GM18858 (cell line): Measurements from ENCODE around the gene CRLF1.
A peak's percentile ranks its signal among the peaks of the same experiment; 100 is the strongest.

Source experiments
- ATAC-seq: cut with Tn5 transposase; IDR thresholded peaks from one replicate; pipeline ENCODE4 v1.9.1; 2021; ENCODE audit not compliant: unreplicated experiment

Gene CRLF1

DNA sequence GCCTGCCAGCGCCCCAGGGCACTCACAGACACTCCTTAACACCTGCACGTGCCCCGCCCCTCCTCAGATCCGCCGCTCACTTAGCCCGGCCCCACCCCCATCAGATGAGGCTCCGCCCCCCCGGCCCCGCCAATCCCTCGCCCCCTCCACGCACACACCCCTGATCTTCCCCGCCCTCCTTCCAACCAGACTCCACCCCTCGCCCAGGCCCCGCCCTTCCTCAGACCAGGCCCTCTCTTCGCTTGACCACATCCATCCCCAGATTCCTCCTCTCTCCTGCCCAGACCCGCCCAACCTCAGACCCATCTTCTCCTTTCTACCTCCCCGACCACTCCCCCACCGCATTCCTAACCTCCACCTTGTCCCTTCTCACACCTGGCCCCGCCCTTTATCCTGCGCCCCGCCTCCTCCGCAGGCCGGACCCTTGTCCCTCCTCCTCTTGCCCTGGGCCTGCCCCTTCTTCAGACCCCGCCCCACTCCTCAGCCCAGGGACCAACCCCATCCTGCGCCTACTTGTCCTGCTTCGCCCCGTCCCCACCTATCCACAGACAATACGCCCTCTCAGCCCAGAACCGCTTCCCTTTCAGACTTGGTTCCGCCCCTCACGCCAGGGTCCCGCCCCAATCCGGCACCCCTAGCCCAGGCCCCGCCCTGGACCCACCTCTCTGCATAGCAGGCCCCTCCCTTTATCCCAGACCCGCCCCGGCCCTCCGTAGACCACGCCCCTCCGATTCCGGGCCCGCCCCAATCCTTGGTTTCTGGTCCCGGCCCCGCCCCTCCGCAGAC lies 29.8 kb upstream of the CRLF1 start:
- peak; percentile 62 for ATAC-seq

DNA sequence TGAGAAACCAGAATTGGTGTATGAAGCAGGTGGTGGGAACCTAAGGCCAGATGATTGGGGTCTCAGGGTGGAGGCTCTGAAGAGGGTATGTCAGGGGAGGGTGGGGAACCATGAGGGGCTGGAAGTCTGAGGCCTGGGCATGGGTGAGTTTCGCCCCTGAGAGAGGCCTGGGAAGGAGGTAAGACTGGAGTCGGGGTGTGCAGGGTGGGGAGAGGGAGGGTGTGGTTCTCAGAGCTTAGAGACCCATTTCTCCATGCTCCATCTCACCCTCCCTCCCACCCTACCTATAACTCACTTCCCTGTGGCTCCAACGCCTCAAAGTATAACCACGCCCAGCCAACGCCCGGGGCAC lies 29.2 kb upstream of the CRLF1 start:
- no peak for ATAC-seq

GRCh38 chr19:18634612-18635297 lies 28.2 kb upstream of the CRLF1 start:
- no peak for ATAC-seq

- ATAC-seq = no peak
These were observed 26.7 kb upstream of the CRLF1 start for GRCh38 chr19:18633321-18633720.

- no peak for ATAC-seq
These were observed 22.8 kb upstream of the CRLF1 start for GRCh38 chr19:18629166-18630088.

DNA sequence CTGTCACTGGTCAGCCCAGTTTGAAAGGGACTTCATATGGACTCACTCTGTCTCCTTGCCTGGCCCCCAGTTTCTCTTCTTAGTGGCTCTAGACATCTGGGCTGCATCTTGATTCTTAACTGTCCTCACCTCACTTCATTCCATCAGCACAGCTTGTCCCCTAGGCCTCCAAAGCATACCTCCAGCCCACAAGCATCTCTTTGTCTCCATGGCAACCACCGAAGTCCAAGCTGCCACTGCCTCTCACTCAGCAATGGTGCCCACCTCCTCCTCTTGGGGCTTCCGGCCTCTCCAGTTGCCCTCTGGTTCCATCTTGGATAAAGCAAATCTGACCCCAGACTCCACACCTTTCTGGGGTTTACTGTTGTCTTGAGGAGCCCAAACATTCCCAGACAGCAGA lies 20.3 kb upstream of the CRLF1 start:
- ATAC-seq = no peak

DNA sequence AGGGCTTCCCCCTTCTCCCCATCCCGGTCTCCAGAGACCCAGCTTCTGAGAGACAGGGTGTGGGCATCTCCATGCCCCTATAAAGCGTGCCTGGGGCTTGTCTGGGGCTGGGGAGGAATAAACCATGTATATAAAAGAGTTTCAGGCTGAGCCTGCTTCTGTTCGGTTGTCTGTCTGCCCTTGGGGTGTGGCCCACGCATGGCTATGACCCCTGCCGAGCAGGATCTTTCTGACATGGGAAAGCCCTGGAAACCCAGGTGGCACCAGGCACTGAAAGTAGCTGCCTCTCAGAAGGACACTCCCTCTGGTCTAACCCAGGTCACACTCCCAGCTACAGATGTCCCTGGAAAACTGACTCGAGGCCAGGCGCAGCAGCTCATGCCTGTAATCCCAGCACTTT lies 14.3 kb upstream of the CRLF1 start:
- no peak for ATAC-seq

GRCh38 chr19:18620311-18620710 lies 13.7 kb upstream of the CRLF1 start:
- no peak for ATAC-seq

DNA sequence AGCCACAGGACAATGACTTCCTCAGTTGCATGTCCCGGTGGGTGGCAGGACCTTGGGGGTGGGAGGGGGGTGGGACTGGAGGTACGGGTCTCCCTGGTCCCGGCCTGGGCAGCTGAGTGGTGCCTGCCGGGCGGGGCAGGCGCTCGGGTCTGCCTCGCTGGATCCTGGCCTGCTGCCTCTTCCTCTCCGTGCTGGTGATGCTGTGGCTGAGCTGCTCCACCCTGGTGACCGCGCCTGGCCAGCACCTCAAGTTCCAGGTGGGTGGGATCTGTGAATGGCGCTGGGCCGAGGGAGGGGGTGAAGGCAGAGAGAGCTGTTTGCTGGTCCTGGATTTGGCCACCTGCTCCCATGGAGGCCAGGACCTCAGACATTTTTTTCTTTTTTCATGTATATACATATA lies 11.6 kb upstream of the CRLF1 start:
- no peak for ATAC-seq

- ATAC-seq = no peak
These were observed 11.0 kb upstream of the CRLF1 start for GRCh38 chr19:18617562-18617961.

- ATAC-seq = no peak
These were observed 9.4 kb upstream of the CRLF1 start for GRCh38 chr19:18616023-18616422.

DNA sequence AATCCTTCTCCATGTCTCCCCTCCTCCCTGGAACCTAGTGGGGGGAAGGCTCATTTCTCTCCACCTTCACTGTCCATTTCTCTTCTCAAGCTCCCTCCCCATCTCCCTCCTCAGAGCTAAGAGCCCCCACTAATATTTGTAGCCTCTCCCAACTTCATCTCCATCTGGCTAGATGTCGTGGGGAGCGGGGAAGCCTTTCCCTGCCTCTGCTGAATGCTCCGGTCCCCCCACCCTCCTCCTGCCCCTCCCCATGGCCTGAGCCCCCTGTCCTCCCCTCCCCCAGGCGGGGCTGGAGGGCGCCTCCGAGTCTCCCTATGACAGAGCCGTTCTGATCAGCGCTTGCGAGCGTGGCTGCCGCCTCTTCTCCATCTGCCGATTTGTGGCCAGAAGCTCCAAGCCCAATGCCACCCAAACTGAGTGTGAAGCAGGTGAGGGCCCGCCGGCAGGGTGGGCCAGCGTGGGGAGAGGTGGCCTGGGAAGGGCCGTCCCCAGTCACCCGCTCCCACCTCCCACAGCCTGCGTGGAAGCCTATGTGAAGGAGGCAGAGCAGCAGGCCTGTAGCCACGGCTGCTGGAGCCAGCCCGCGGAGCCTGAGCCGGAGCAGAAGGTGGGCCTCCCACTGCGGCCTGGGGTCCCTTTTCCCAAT lies 7.1 kb upstream of the CRLF1 start:
- ATAC-seq = no peak

DNA sequence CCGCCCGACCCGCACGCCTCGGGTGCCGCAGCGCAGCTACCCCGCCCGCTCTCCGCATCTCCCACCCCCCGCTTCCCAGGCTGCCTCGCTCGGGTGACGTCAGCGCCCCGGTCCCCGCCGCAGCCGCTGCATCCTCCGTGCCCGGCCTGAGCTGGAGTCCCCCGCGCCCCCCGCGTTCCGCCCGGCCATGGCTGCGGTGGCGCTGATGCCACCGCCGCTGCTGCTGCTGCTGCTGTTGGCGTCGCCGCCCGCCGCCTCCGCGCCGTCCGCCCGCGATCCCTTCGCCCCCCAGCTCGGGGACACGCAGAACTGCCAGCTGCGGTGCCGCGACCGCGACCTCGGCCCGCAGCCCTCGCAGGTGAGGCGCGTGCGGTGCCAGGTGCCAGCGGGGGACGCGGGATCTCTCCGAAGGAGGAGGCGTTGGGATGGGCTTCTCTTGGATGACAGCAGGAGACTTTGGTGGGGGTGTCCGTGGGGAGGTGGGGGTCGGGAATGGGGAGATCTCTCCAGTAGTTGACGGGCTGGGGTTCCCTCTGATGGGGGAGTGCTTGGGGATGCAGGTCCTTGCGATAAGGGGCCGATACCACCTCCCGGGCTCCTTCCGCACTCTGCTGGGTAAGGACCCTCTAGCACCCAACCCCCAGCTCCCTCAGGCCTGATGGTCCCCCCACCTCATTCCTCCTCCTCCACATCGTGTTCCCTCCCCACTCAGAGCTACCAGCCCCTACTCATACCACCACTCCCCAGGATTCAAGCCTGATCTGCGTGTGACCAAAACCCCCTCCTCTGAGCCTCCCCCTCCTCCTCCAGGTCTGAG lies 6.4 kb upstream of the CRLF1 start, which contains the start of gene TMEM59L:
TMEM59L (plus strand) TSS at position 99 of the 817 bp plus-strand sequence; CDS start at position 188, 89 bp downstream.
- ATAC-seq = no peak

DNA sequence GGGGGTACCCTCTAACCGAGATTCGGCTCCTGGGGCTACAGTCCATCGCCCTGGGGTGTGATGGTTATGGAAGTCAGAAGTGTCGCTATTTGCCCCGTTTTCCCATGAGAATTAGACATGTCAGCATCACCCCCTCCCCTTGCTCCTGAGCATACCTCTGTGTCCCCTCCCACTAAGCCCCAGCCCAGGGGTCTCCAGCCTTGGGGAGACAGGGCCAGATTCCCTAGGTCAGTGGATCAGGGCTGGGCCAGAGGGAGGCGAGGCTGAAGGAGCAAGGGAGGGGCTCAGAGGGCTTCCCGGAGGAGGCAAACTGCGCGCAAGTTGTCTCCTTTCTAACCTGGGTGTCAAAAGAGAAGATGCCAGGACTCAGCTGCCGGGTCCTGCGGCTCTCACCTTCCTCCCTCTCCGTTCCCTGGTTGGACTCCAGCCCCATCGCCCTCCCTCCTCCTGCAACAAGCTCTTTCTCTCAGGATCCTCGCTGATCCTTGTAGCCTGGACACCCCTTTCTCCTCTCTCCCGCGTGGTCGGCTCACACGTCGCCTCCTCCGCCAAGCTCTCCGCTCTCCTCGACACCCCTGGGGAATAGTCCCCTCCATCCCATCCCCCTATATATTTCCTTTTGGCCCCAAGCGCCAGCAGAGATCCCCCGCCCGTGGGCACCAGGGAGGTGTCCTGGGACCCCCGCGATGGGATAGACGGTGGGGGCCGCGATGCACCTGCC lies 5.6 kb upstream of the CRLF1 start:
- ATAC-seq = no peak

DNA sequence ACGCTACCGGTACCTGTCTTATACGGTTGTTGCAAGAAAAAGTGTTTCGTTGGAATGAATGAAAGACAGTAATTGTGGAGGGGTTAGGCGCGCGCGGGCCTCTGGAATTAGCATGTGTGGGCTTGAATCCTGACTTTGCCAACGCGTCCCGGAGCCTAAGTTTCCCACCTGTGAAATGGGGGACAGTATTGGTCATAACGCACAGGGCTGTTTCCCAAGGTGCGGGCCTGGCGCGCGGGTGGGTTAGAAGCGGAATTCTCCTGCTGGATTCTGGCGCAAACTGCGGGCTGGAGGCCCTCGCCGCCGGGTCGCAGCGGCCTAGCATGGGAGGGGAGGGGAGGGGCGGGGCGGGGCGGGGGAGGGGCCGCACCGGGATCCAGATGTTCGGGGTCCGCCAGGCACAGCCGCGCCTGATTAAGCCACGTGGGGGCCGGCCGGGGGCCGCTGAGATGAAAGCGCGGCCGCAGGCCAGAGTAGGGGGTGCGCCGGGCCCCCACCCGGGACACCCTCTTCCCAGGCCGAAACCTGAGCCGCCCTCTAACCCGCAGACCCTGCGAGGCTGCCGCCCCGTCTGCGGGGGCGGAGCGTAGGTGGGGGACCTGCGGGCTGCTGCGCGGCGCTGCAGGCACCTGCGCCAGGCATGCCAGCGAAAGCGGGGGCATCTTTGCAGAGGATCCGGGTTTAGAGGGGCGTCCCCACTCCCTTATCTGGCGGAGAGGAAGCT lies 4.9 kb upstream of the CRLF1 start:
- no peak for ATAC-seq

- no peak for ATAC-seq
These were observed 4.1 kb upstream of the CRLF1 start for GRCh38 chr19:18610556-18611326.

- ATAC-seq = no peak
These were observed 3.6 kb upstream of the CRLF1 start for GRCh38 chr19:18610245-18610555.

GRCh38 chr19:18609717-18610051 lies 3.1 kb upstream of the CRLF1 start:
- ATAC-seq = no peak
